ENCODE results near the gene CHKA.

GRCh38 chr11:68138237-68138636, 17.0 kb upstream of the CHKA start:
- no peak for TF ChIP-seq CTCF (optimal IDR thresholded peaks at IDR 0.05 in 1 of 3, IDR thresholded peaks at IDR 0.05 in 1 of 3, conservative IDR thresholded peaks at IDR 0.05 in 1 of 3; ENCODE audit: extremely low read depth in 1 of 3, insufficient read depth in 2 of 3, low read length in 3 of 3)
- TF ChIP-seq EZH2 (IDR thresholded peaks at IDR 0.05; ENCODE audit: low read length) = no peak
